Pancreas (tissue), 10 donors: ENCODE measurements around the gene CD47. TPM values are rescaled to one million over a fixed set of nuclear protein-coding genes. Genes with fewer than 3 reads are reported as not detected.

ENCODE experiments used
- ATAC-seq, 4 donors: fragments of 200-7000 bp; cut with Tn5 transposase; one replicate each; pipeline versions ENCODE4 v1.8.0 to v1.9.1; 2020; ENCODE audit warnings: mild to moderate bottlenecking in 4 of 4, moderate library complexity in 4 of 4
- DNase-seq, 6 donors: peaks; one replicate each; pipeline ENCODE4 v3.0.0-alpha.2; 2020
- FAIRE-seq: peaks from 2 replicates; lab custom pipeline; 2012; peaks lifted over from hg19 to GRCh38; lab: Jason Lieb, UNC
- H3K27ac ChIP-seq, 4 donors: fragments of 200-600 bp; sonication (generic); 1 replicate in 3 of 4; 2 replicates in 1 of 4; pipeline versions ENCODE4 v1.5.0 to v1.8.0; 2020
- H3K27me3 ChIP-seq, 4 donors: fragments of 200-600 bp; one replicate each; pipeline ENCODE4 v1.8.0; 2021
- H3K36me3 ChIP-seq, 3 donors: fragments of 200-600 bp; sonication (generic) in 1 of 3; one replicate each; pipeline versions ENCODE4 v1.5.0 to v1.8.0; 2020 to 2021
- H3K4me1 ChIP-seq, 3 donors: fragments of 200-600 bp; one replicate each; pipeline ENCODE4 v1.8.0; 2021
- H3K4me3 ChIP-seq, 4 donors: fragments of 200-600 bp; sonication (generic) in 2 of 4; one replicate each; pipeline versions ENCODE4 v1.5.0 to v1.8.0; 2020 to 2021
- H3K9me3 ChIP-seq, 4 donors: fragments of 200-600 bp; one replicate each; pipeline ENCODE4 v1.8.0; 2021
- CTCF ChIP-seq, 4 donors: fragments of 200-600 bp; sonication (generic) in 3 of 4; IDR thresholded peaks; one replicate each; pipeline versions ENCODE4 v1.5.0 to v1.8.0; 2021; ENCODE audit warnings: antibody characterized with exemption in 4 of 4
- WGBS, 2 donors: extraction: QIAGEN DNeasy Blood & Tissue Kit; methylation state at CpG; one replicate each; pipeline ENCODE4 v1.1.7; 2013; 5-methylcytosine and 5-hydroxymethylcytosine counted together
- intact Hi-C, 3 donors: fragments of 100-400 bp; cut with DNase I; formaldehyde crosslinking; loops; one replicate each; pipeline versions ENCODE4 v1.11.1 to v1.14.2; 2022
- polyA plus RNA-seq, 2 donors: library from polyadenylated mRNA; stranded (reverse); fragments of 200-250 nt; gene quantifications; one replicate each; pipeline ENCODE4 v1.2.3, GENCODE V29; 2013
- total RNA-seq, 6 donors: library from RNA; stranded (reverse); fragmentation: NEBNext Ultra II Directional in 4 of 6; extraction: Animal tissue kit (Norgen Biotek cat#: 25700) in 4 of 6; gene quantifications; one replicate each; pipeline versions ENCODE4 v1.2.1 to v1.2.4, GENCODE V29; 2021 to 2023
- donor health status: healthy with polysubstance abuse.
- donor health status: DM: no; HTN: no; CAD: no; lungs with moderate emphysema.
- donor health status: DM: no; HTN: no; CAD: no.
- donor health status: control.
- donor health status: control.
- donor health status: Bipolar disorder and iron deficiency.
- donor health status: DM: yes; HTN: yes; CAD: no.
- donor health status: DM: no; HTN: no; CAD: no.
- donor health status: DM: no; HTN: no; CAD: no.
- donor health status: DM: yes; HTN: yes; CAD: no.

The CD47 gene
- total and polyA plus RNA-seq, 8 donors, result 14.8 to 107 (median 27.1) TPM

GRCh38 chr3:108042300-108042699 lies 48.5 kb downstream of the CD47 start:
- DNase-seq (no peak), FAIRE-seq (no peak), ATAC-seq (no peak)
- Histone ChIP-seq H3K36me3 (no peaks in the 10 kb centered on the region), H3K27ac (no peak overlapping the region), H3K9me3 (no peaks in the 10 kb centered on the region), H3K27me3 (no peaks in the 10 kb centered on the region), H3K4me1 (no peaks in the 10 kb centered on the region), H3K4me3 (no peak overlapping the region)
- TF ChIP-seq CTCF (IDR thresholded peaks at IDR 0.05), result no peak
- 91 to 96% methylated on average over 8 of the region's 8 CpGs for WGBS, 2 donors
- intact Hi-C loops, result no loop called here

- DNase-seq (no peak), FAIRE-seq (no peak), ATAC-seq (no peak)
- no peak for TF ChIP-seq CTCF (IDR thresholded peaks at IDR 0.05)
- Histone ChIP-seq H3K4me3 (no peak overlapping the region), H3K27ac (no peak overlapping the region), H3K9me3 (no peaks in the 10 kb centered on the region), H3K36me3 (no peaks in the 10 kb centered on the region), H3K4me1 (no peaks in the 10 kb centered on the region), H3K27me3 (no peaks in the 10 kb centered on the region)
- intact Hi-C loops, result no loop called here
- 93 to 100% methylated on average over 1 of the region's 1 CpG for WGBS, 2 donors
These were observed 49.6 kb downstream of the CD47 start for GRCh38 chr3:108041253-108041652.

GRCh38 chr3:108037770-108038169 lies 53.1 kb downstream of the CD47 start:
- H3K4me3 ChIP-seq, result no peak overlapping the region
- no peak for DNase-seq
- 84 to 89% methylated on average over 3 of the region's 3 CpGs for WGBS, 2 donors
- no peaks in the 10 kb centered on the region for H3K4me1 ChIP-seq
- H3K36me3 ChIP-seq, result no peaks in the 10 kb centered on the region
- ATAC-seq, result no peak
- intact Hi-C loops, result no loop called here
- H3K27me3 ChIP-seq, result no peaks in the 10 kb centered on the region
- no peak for TF ChIP-seq CTCF (IDR thresholded peaks at IDR 0.05)
- no peak for FAIRE-seq
- H3K9me3 ChIP-seq, result no peaks in the 10 kb centered on the region
- no peak overlapping the region for H3K27ac ChIP-seq

GRCh38 chr3:108036984-108037741 lies 53.7 kb downstream of the CD47 start:
- H3K27me3 ChIP-seq, result no peaks in the 10 kb centered on the region
- no peak overlapping the region for H3K4me3 ChIP-seq
- no peak for TF ChIP-seq CTCF (IDR thresholded peaks at IDR 0.05)
- no peaks in the 10 kb centered on the region for H3K36me3 ChIP-seq
- no peak overlapping the region for H3K27ac ChIP-seq
- intact Hi-C loops, result no loop called here
- no peaks in the 10 kb centered on the region for H3K9me3 ChIP-seq
- no peaks in the 10 kb centered on the region for H3K4me1 ChIP-seq
- ATAC-seq (peak in 2 of 4 donors; percentile 18 to 47), FAIRE-seq (no peak), DNase-seq (no peak)
- 90 to 91% methylated on average over 12 of the region's 12 CpGs for WGBS, 2 donors

GRCh38 chr3:108036401-108036800 lies 54.4 kb downstream of the CD47 start:
- Histone ChIP-seq H3K27me3 (no peaks in the 10 kb centered on the region), H3K4me3 (no peak overlapping the region), H3K36me3 (no peaks in the 10 kb centered on the region), H3K9me3 (no peaks in the 10 kb centered on the region), H3K27ac (no peak overlapping the region), H3K4me1 (no peaks in the 10 kb centered on the region)
- no peak for TF ChIP-seq CTCF (IDR thresholded peaks at IDR 0.05)
- ATAC-seq, result no peak
- WGBS, 2 donors, result 93 to 100% methylated on average over 1 of the region's 1 CpG
- intact Hi-C loops, result no loop called here
- FAIRE-seq, result no peak
- DNase-seq, result no peak
